Stimulated activated CD8-positive, alpha-beta memory T cell treated with anti-CD3 and anti-CD28 coated beads, Interleukin-4, amount 100 ng/mL, for 4 hours (primary cell): Measurements from ENCODE around the gene BUD13.
A peak's percentile ranks its signal among the peaks of the same experiment; 100 is the strongest.

Experiments used
- DNase-seq, 2 donors: peaks; one replicate each; pipeline ENCODE4 v3.0.0-alpha.2; 2020; ENCODE audit warnings: low read depth in 2 of 2, low spot score in 1 of 2

BUD13 gene

GRCh38 chr11:116792869-116793771 is 20.3 kb upstream of the BUD13 start:
- DNase-seq = no peak

- no peak for DNase-seq
These were observed 19.5 kb upstream of the BUD13 start for GRCh38 chr11:116792144-116792868.

GRCh38 chr11:116791813-116792143 is 19.0 kb upstream of the BUD13 start, which contains the start of gene APOA5:
APOA5 (minus strand) TSS chr11:116791879; CDS start chr11:116791860, 19 bp downstream.
- DNase-seq = no peak

- peak; percentile 36 to 57 for DNase-seq
These were observed 18.4 kb upstream of the BUD13 start for GRCh38 chr11:116791002-116791812.

GRCh38 chr11:116790167-116791001 is 17.6 kb upstream of the BUD13 start:
- no peak for DNase-seq

GRCh38 chr11:116788975-116789374 is 16.2 kb upstream of the BUD13 start:
- no peak for DNase-seq

DNA sequence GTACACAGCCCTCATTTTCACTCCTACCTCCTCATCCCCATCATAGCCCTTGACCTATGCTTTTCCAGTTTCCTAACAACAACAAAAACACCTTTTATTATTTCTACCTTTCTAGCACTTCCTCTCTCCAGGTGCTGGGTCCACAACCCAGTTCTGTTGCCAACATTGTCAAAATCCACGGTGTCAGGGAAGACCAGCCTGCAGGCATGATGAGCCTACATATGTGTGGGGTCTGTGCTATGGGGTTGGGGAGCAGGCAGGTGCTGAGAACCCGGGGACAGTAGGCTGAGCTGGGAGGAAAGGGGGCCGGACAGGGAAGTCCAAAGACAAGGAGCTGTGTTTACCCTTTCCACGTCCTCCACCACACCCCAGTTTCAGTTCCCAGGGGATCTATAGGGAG is 15.7 kb upstream of the BUD13 start:
- DNase-seq = no peak

DNA sequence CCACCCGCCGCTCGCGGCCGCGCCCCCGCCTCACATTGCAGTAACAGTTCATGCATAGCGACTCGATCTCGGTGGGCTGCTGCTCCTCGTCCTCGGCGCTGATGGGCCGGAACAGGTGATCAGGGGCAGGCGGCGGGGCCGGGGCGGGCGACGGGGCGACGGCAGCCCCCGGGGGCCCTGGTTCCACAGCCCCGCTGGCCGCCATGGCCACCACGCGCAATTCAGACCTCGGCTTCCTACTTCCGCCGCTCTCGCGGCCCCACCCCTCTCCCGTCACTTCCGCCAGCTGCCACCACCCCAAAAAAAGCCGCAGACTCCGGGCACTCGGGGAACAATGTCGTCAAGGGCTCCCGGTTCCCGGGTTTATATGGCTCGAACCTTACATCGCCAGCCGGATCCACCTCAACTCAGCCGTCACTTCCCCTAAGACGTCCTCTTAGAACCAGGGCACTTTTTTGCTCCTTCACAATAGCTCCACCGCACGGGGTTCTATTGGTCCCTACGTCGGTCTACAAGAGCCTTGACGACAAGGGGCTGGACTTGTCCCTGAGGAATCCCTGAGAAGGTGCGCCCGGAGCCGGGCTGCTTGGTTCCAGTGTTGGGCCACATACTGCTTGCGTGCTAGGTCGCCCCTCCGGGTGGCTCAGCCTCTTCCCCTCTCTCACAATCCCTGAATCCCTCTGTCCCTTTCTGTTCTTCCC is 15.1 kb upstream of the BUD13 start, which contains the start of gene ZPR1:
ZPR1 (minus strand) TSS at position 238 of the 701 bp plus-strand sequence; CDS start at position 205, 33 bp downstream.
- DNase-seq = peak; percentile 61 to 69

- DNase-seq = no peak
These were observed 14.6 kb upstream of the BUD13 start for GRCh38 chr11:116787436-116787785.

DNA sequence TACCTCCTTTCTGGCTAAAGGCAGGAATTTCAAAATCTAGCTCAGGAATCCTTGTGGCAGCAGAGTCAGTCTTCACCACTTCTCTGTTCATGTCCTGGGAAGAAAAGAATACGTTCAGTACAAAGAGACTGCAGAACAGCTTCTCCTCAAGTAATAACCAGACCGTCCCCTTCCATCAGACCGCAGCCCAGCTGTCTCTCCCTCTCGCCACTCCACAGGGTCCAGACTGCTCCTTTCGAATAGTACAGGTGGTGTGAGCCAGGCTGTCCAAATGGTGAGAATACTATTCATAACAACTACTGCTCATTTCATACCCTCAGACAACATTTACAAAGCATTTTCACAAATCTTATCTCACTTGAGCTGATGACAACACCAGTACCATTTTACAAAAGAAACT is 14.2 kb upstream of the BUD13 start:
- DNase-seq = no peak

DNA sequence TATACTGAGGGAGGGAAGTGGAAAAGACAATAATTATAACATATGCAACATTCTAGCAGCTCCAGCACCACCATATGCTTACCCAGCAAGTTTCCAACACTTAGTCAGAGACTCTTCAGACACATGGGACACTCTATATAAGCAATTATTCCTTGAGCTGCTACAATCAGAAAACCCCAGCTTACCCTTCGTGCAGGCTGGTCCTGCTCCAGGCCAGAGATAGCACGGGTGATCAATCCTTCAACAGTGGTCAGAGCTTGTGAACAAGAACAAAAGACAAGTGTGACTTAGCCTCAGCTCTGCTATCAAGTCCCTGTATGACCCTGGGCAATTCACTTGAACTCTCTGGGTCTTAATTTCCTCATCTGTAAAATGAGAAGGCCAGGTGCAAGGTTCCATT is 13.5 kb upstream of the BUD13 start:
- DNase-seq = no peak

GRCh38 chr11:116782728-116783127 is 9.9 kb upstream of the BUD13 start:
- DNase-seq = no peak

DNA sequence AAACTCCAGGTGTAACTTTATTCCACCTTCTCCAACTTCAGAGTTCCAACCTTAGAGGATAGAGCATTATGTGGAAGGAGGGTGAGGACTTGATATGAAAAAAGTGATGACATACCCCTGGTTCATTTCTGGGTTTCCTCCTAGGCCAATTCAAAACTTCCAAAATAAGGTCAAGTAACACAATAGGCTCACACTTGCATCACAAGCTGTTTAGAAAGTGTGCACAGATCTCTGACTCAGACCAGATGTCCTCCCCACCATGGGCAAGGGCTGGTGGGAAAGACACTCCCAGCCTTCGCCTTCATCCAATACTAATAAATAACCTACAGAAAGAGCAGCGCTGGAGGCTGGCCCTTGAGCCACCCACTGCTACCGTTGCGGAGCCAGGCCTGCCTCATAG is 5.8 kb upstream of the BUD13 start:
- no peak for DNase-seq

DNA sequence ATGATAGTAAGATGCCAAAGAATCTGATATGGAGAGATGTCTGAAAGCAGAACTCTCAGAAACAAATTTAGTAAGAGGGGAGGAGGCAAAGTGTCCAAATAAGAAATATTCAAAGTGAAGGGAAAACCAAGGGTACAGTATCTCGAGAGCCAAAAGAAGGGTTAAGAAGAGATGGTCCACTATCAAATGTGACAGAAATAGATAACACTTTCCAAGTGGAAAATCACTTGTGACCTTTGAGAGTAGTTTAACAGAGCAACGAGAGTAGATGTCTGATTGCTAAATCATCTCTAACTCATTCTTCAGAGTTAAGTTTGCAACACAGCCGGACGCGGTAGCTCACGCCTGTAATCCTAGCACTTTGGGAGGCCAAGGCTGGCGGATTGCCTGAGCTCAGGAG is 4.3 kb upstream of the BUD13 start:
- no peak for DNase-seq

DNA sequence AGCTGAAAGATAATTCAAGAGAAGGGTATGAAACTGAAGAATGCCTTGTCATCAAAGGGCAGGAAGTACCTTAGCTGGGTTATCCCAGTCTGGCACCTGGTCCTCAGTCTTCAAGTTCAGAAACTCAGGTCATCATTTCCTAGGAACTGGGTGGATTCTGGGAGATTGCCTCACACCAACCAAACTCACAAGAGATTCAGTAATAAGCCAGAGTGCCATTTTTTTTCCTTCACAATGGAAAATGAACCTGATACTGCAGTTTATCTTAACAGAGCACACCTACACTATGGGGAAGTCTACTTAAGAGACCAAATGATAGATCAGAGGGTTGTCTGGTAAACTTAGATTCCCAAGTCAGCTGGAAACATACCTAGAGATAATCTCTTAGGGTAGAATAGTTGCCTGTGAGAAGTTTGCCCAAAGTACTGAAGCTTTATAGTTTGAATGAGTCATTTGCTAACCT is 3.8 kb upstream of the BUD13 start:
- no peak for DNase-seq

DNA sequence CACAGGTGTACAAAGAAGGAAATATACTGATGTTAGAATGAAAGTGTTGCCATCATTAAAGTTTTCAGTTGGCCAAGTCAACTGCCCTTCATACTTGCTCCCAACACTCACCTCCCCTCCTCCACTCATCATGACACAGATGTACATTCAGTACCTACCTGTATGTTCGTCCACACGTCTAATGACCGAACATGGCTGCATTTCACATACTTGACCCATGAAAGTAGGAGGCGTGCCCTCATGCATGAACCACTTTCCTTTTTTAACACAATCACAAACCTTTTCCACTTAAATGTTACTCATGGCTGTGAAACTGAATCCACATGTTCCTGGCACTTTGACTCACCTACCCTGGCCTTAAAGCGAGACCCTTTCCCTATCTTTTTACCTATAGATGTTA is 3.2 kb upstream of the BUD13 start:
- no peak for DNase-seq

- DNase-seq = no peak
These were observed 1.9 kb upstream of the BUD13 start for GRCh38 chr11:116774661-116775060.

- no peak for DNase-seq
These were observed 663 bp upstream of the BUD13 start for GRCh38 chr11:116773203-116774097.

DNA sequence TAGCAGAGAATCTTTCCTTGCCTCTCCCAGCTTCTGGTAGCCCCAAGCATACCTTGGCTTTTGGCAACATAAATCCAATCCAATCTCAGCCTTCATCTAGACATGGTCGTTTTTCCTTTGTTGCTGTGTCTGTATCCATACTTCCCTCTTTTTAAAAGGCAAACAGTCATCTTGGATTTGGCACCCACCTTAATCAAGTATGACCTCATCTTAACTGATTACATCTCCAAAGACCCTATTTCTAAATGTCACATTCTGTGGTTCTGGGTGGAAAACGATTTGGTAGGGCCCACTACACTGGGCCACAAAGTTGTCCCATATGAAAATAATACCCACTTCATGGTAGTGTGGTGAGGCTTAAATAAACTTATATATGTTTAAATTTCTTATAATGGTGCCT is 852 bp downstream of the BUD13 start:
- DNase-seq = no peak
